ENCODE results near the gene PTPRO. TPM values are rescaled to one million over a fixed set of nuclear protein-coding genes. Genes with fewer than 3 reads are reported as not detected.

PTPRO gene
- total and polyA plus RNA-seq, 3 donors from 2014 or later, result 1.1 to 1.9 (median 1.6) TPM

- H3K36me3 ChIP-seq (ENCODE audit: low read depth, missing control alignments), result no peaks in the 10 kb centered on the region
- peak overlapping the region in 1 of 2 donors; percentile 88 for H3K27ac ChIP-seq
- no peaks in the 10 kb centered on the region for H3K9me3 ChIP-seq
- intact Hi-C loops (cut with DNase I; ENCODE audit: low total_unique reads), result no loop called here
- peaks cover 5% of the 10 kb centered on the region for H3K4me1 ChIP-seq
- TF ChIP-seq CTCF (IDR thresholded peaks at IDR 0.05) (no peak), POLR2A (IDR thresholded peaks at IDR 0.05) (no peak)
- 69 to 83% methylated on average over 4 of the region's 4 CpGs for WGBS, 2 donors
- no peaks in the 10 kb centered on the region for H3K27me3 ChIP-seq
- H3K4me3 ChIP-seq, result no peak overlapping the region
- DNase-seq, result no peak
Observed at GRCh38 chr12:15536446-15536845, 214.1 kb downstream of the PTPRO start.

DNA sequence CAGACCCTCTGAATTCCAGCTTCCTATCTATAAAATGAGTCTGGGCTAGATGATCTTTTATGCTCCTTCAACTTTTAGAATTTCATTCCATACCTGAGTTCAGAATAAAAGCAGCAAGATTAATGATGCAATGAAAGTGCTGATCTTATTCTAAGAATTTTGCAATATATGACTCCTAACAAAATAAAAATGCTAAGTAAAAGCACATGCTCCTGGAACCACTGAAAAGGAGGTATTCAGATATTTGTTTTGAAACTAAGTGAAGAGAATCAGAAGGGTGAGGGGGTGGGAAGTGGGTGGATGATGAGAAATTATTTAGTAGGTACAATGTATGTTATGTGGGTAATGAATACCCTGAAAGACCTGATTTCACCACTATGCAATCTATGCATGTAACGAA lies 216.6 kb downstream of the PTPRO start:
- DNase-seq, result no peak
- WGBS, 2 donors, result 86 to 98% methylated on average over 1 of the region's 1 CpG
- Histone ChIP-seq H3K27ac (no peak overlapping the region), H3K9me3 (no peaks in the 10 kb centered on the region), H3K4me1 (peaks cover 5% of the 10 kb centered on the region), H3K36me3 (ENCODE audit: low read depth, missing control alignments) (no peaks in the 10 kb centered on the region), H3K4me3 (no peak overlapping the region), H3K27me3 (no peaks in the 10 kb centered on the region)
- intact Hi-C loops (cut with DNase I; ENCODE audit: low total_unique reads), result no loop called here
- TF ChIP-seq CTCF (IDR thresholded peaks at IDR 0.05) (no peak), POLR2A (IDR thresholded peaks at IDR 0.05) (no peak)

DNA sequence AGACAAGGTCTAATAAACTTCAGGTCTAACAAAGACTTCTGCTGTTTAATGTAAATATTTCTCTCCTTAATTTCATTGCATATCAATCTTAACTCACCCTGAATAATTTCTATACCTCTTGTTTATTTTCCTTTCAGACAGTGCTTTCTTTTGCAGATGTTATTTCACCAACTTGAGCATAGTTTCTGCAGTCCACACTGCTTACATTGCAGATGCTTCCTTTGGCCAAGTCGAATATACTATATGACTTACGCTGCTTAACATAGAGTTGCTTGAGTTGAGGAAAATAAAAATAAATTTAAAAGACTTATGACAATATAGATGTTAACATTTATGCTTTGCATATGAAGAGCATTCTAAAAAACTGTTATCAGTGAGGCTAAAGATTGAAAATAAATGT lies 217.7 kb downstream of the PTPRO start:
- peaks cover 5% of the 10 kb centered on the region for H3K4me1 ChIP-seq
- H3K27ac ChIP-seq, result peak overlapping the region in 1 of 2 donors; percentile 57
- intact Hi-C loops (cut with DNase I; ENCODE audit: low total_unique reads), result no loop called here
- TF ChIP-seq CTCF (IDR thresholded peaks at IDR 0.05) (no peak), POLR2A (IDR thresholded peaks at IDR 0.05) (no peak)
- 82 to 84% methylated on average over 2 of the region's 2 CpGs for WGBS, 2 donors
- H3K36me3 ChIP-seq (ENCODE audit: low read depth, missing control alignments), result no peaks in the 10 kb centered on the region
- no peak overlapping the region for H3K4me3 ChIP-seq
- no peaks in the 10 kb centered on the region for H3K9me3 ChIP-seq
- DNase-seq, result no peak
- no peaks in the 10 kb centered on the region for H3K27me3 ChIP-seq

- H3K27me3 ChIP-seq, result no peaks in the 10 kb centered on the region
- DNase-seq, result no peak
- 40 to 43% methylated on average over 1 of the region's 1 CpG for WGBS, 2 donors
- no peaks in the 10 kb centered on the region for H3K9me3 ChIP-seq
- intact Hi-C loops (cut with DNase I; ENCODE audit: low total_unique reads), result no loop called here
- peak overlapping the region in 1 of 2 donors; percentile 57 for H3K27ac ChIP-seq
- H3K36me3 ChIP-seq (ENCODE audit: low read depth, missing control alignments), result no peaks in the 10 kb centered on the region
- no peak overlapping the region for H3K4me3 ChIP-seq
- H3K4me1 ChIP-seq, result peaks cover 5% of the 10 kb centered on the region
- TF ChIP-seq CTCF (IDR thresholded peaks at IDR 0.05) (no peak), POLR2A (IDR thresholded peaks at IDR 0.05) (no peak)
Observed at GRCh38 chr12:15540469-15540872, 218.2 kb downstream of the PTPRO start.

DNA sequence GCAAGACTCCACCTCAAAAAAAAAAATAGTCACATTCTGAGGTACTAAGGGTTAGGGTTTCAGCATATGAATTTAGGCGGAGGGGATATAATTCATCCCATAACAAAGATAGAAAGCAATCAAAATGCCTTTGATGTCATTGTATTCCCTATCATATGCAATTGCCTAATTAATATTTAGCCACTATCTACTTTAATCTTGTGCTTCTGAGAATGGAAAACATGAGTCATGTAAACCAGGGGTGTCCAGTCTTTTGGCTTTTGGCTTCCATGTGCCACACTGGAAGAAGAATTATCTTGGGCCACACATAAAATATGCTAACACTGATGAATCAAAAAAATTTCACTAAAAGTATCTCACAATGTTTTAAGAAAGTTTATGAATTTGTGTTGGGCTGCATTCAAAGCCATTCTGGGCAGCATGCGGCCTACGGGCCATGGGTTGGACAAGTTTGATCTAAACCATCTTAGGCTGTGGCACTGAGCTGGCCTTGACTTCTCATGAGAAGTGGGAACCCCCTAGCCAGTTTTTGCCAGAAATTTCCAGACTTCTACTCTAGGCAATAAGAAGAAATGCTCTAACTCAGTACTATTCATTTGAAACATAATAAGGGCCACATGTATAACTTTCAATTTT lies 219.8 kb downstream of the PTPRO start:
- H3K27ac ChIP-seq, result no peak overlapping the region
- H3K4me1 ChIP-seq, result peaks cover 5% of the 10 kb centered on the region
- H3K9me3 ChIP-seq, result no peaks in the 10 kb centered on the region
- H3K36me3 ChIP-seq (ENCODE audit: low read depth, missing control alignments), result no peaks in the 10 kb centered on the region
- WGBS, 2 donors, result 77 to 83% methylated on average over 3 of the region's 3 CpGs
- TF ChIP-seq POLR2A (IDR thresholded peaks at IDR 0.05) (no peak), CTCF (IDR thresholded peaks at IDR 0.05) (no peak)
- DNase-seq, result no peak
- no peak overlapping the region for H3K4me3 ChIP-seq
- intact Hi-C loops (cut with DNase I; ENCODE audit: low total_unique reads), result no loop called here
- H3K27me3 ChIP-seq, result no peaks in the 10 kb centered on the region
